ENCODE results near the gene ARHGAP10.

Gene ARHGAP10

DNA sequence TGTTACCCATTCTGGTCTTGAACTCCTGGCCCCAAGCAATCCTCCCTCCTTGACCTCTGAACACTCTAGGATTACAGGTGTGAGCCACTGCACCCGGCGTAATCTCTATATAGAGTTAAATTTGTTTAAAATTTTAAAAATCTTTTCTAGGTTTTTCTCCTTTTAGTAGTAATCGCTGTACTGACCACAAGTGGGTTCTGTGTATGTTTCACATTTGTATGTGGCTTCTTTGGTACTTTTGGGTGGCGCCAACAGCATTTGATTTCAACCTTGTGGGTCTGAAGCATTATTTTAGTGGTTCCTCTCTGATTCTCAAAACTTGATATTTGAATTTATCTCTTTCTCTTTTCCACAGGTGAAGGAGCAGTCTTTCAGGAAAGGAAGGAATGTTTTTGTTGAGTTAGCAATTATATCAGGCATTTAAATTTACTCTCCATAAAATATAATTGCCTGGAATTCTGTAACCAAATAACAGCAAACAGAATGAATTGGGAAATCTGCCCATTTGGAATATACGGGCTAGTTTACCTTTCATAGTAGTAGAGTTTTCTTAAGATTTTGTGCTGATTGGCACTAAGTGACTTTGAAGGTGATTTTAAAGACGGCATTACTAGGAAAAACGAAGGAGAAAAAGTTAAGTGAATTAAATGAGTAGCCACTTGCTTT is 29.5 kb downstream of the ARHGAP10 start:
- DNase-seq (ENCODE audit: low spot score) = no peak
- H3K27ac ChIP-seq = no peak overlapping the region
- CTCF ChIA-PET = no interaction called here
- POLR2A ChIA-PET (ENCODE audit: low non-redundant PET) = no interaction called here
- TF ChIP-seq, protein P1, sequence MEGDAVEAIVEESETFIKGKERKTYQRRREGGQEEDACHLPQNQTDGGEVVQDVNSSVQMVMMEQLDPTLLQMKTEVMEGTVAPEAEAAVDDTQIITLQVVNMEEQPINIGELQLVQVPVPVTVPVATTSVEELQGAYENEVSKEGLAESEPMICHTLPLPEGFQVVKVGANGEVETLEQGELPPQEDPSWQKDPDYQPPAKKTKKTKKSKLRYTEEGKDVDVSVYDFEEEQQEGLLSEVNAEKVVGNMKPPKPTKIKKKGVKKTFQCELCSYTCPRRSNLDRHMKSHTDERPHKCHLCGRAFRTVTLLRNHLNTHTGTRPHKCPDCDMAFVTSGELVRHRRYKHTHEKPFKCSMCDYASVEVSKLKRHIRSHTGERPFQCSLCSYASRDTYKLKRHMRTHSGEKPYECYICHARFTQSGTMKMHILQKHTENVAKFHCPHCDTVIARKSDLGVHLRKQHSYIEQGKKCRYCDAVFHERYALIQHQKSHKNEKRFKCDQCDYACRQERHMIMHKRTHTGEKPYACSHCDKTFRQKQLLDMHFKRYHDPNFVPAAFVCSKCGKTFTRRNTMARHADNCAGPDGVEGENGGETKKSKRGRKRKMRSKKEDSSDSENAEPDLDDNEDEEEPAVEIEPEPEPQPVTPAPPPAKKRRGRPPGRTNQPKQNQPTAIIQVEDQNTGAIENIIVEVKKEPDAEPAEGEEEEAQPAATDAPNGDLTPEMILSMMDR (conservative IDR thresholded peaks at IDR 0.05; ENCODE audit: low read depth) = no peak

DNA sequence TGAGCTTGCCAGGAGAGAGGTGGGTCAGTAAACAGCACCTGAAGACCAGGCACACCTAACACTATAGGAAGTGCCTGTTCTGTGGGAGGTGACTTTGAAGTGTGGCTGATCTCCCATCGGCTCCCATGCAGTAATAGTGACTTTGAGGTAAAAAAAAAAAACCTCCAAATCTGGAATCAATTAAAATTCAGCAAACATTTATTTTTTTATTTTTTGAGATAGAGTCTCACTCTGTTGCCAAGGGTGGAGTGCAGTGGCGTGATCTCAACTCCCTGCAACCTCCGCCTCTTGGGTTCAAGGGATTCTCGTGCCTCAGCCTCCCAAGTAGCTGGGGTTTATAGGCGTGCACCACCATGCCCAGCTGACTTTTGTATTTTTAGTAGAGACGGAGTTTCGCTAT is 32.4 kb downstream of the ARHGAP10 start:
- peak overlapping the region; percentile 46 for H3K27ac ChIP-seq
- TF ChIP-seq, protein P1 (conservative IDR thresholded peaks at IDR 0.05; ENCODE audit: low read depth) = no peak
- ChIA-PET POLR2A (ENCODE audit: low non-redundant PET) (no interaction called here), CTCF (interaction anchor here (0.5 to 1.2 kb wide), 2 partner anchors 12 to 35 kb away, joined by 3 read pairs; no protein-coding TSS in a partner anchor)
- DNase-seq (ENCODE audit: low spot score) = no peak

DNA sequence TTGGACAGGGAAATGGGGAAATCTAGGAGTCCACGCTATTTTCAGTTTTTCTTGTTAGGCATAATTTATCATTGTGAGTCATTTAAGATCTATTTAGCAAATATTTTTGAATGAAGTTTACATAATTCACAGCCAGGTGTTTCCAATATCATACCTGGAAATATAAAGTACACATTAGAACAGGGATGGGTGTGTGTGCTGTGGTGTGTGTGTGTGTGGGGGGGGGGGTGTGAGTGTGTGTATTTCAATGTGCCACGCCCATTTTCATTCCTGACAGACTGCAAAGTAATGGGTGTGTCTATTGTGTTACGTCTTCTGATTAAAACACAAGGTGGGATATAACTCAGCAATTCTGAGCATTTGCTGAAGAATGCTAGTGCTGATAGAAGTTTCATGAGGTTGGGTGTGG is 33.2 kb downstream of the ARHGAP10 start:
- POLR2A ChIA-PET (ENCODE audit: low non-redundant PET) = no interaction called here
- DNase-seq (ENCODE audit: low spot score) = peak; percentile 42
- CTCF ChIA-PET = interaction anchor here (0.5 kb wide), 1 partner anchor 36 kb away, joined by 3 read pairs; no protein-coding TSS in a partner anchor
- TF ChIP-seq, protein P1 (conservative IDR thresholded peaks at IDR 0.05; ENCODE audit: low read depth) = no peak
- peak overlapping the region; percentile 61 for H3K27ac ChIP-seq

DNA sequence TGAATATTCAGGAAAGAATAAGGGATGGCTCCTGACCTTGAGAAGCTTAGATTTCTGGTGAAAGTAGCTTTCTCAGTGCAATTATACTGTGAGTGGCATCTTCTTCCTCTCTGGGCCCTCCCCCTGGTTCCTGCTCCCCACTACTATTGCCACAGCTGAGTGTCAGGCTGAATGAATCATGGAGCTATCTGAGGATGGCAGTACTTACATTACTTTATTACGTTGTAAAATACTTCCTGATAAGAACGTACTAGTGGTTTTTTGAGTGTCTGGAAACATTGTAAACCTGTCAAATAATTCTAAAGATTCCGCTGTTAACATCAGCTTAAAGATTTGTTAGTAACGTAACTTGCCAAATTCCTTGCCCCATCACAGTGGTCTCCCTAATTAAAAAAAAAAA is 36.2 kb downstream of the ARHGAP10 start:
- POLR2A ChIA-PET (ENCODE audit: low non-redundant PET) = no interaction called here
- CTCF ChIA-PET = interaction anchor here (0.6 kb wide), 1 partner anchor 1659 kb away, joined by 3 read pairs; no protein-coding TSS in a partner anchor
- H3K27ac ChIP-seq = no peak overlapping the region
- DNase-seq (ENCODE audit: low spot score) = peak; percentile 72
- TF ChIP-seq, protein P1 (conservative IDR thresholded peaks at IDR 0.05; ENCODE audit: low read depth) = no peak

DNA sequence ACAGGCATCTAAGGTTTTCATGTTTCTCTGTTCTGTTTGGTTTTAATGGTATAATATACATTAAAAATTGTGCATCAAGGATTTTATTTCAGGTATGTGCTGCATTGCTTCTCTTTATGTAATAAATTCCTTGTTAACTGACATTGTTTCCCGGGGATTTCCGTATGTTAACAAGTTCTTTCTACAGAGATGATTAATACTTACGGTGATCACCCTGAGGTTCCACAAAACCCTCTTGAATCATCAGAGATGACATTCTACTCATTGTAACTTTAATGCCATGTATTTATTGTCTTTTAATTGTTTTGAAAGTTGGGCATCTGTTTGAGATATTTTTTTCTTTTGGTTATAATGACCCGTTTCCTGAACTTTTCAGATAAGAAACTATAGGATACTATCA is 37.5 kb downstream of the ARHGAP10 start:
- peak; percentile 45 for DNase-seq (ENCODE audit: low spot score)
- no peak overlapping the region for H3K27ac ChIP-seq
- ChIA-PET POLR2A (ENCODE audit: low non-redundant PET) (no interaction called here), CTCF (no interaction called here)
- TF ChIP-seq, protein P1 (conservative IDR thresholded peaks at IDR 0.05; ENCODE audit: low read depth) = no peak

DNA sequence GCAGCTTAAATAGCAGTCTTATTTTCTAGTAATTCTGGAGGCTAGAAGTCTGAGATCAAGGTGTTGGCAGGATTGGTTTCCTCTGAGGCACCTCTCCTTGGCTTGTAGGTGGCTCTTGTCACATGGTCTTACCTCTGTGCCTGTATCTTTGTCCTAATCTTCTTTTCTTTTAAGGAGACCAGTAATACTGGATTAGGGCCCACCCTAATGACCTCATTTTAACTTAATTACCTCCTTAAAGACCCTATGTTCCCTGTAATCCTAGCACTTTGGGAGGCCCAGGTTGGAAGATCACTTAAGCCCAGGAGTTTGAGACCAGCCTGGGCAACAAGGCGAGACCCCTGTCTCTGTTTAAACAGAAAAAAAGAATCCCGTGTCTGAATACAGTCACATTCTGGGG is 38.9 kb downstream of the ARHGAP10 start:
- CTCF ChIA-PET = no interaction called here
- POLR2A ChIA-PET (ENCODE audit: low non-redundant PET) = no interaction called here
- H3K27ac ChIP-seq = no peak overlapping the region
- DNase-seq (ENCODE audit: low spot score) = no peak
- TF ChIP-seq, protein P1 (conservative IDR thresholded peaks at IDR 0.05; ENCODE audit: low read depth) = no peak
